Measurements from ENCODE around the gene PPFIBP1. TPM values are rescaled to one million over a fixed set of nuclear protein-coding genes. Genes with fewer than 3 reads are reported as not detected.

The PPFIBP1 gene
- total and polyA plus RNA-seq, 9 of the 15 experiments (the other 6 are each of a cell fraction or from before 2014, with no cell fraction given) = 0.46 to 3.5 (median 1.8) TPM

DNA sequence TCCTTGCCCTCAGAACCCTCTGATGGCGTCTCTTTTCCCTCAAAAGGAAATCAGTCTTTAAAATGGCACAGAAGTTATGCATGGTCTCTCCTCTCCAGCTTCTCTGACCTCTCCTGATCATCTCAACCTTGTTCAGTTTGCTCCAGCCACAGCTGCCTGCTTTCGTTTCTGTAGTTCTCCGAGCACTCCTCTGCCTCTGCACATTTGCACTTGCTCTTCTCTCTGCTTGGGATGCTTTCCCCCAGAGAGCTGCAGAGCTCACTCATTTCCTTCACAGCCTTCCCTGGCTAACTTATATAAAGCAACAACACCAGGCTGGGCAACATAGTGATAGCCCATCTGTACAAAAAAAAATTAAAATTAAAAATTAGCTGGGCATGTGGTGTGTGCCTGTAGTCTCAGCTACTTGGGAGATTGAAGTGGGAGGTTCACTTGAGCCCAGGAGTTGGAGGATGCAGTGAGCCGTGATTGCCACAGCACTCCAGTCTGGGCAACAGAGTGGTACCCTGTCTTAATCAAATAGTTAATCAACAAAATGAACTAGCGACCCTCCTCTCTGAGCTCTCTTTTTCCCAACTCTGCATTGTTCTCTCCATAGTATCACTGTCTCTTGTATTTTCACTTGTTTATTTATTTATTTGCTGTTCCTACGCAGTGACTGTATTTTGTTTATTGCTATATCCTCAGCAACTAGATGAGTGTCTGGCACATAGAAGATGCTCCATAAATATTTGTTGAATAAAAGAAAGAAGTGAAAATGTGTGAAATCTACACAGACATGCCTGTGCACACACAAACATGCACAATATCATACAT is 37.7 kb downstream of the PPFIBP1 start (continued):
- TF ChIP-seq ZC3H11A (IDR thresholded peaks at IDR 0.05; ENCODE audit: low read depth, low read length) = no peak
- TF ChIP-seq ZFPM2 (CRISPR knock-in tag; IDR thresholded peaks at IDR 0.05) = no peak
- TF ChIP-seq COPS2 (conservative IDR thresholded peaks at IDR 0.05) = no peak
- TF ChIP-seq ZNF583 (CRISPR knock-in tag; IDR thresholded peaks at IDR 0.05) = no peak
- TF ChIP-seq TSC22D4 (tag; IDR thresholded peaks at IDR 0.05) = no peak
- TF ChIP-seq ZNF239 (CRISPR knock-in tag; IDR thresholded peaks at IDR 0.05) = no peak
- TF ChIP-seq RBFOX2 (IDR thresholded peaks at IDR 0.05; ENCODE audit: low read depth, low read length) = no peak
- no peak for TF ChIP-seq MCM2 (IDR thresholded peaks at IDR 0.05; ENCODE audit: low read depth)

DNA sequence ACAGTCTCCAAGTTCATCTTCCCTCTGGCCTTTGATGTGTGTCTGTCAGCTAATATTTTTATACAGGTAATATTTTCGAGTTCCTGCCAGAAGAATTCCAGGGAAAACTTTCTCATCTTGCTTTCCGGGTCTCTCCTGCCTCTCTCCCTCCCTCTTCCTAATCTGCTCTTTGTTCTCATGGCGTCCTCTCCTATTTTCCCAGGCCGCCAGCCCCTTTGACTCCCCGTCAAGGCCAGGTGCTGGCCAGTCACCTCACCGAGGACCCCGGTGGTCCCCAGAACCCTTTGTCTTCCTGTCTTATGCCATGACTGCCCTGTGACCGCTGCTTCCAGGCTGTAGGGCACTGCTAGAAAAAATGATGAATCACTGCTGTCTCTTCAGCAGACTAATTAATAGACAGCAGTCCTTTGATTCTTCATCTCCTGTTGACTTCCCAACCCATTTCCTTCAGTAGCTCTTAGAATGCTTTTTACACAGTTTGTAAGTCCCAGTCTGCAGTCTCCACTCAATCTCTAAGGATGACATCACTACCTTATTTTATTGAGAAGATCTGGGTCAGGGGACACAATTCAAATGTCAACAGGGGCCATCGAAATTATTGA is 40.7 kb downstream of the PPFIBP1 start:
- no peak for TF ChIP-seq LCOR (CRISPR knock-in tag; IDR thresholded peaks at IDR 0.05)
- Histone ChIP-seq H3K9me1 (ENCODE audit: control insufficient read depth, insufficient read depth, low read length) (no peaks in the 10 kb centered on the region), H3K4me3 (no peak overlapping the region), H3K4me1 (replicated peaks in 1 of 2; ENCODE audit: control insufficient read depth in 2 of 2, insufficient read depth in 2 of 2, low read length in 2 of 2) (no peaks in the 10 kb centered on the region), H3K27ac (ENCODE audit: extremely low read depth, low read depth, low read length) (no peak overlapping the region), H3K9me3 (replicated peaks; ENCODE audit: control insufficient read depth, insufficient read depth, low read depth, low read length) (no peaks in the 10 kb centered on the region), H2AFZ (ENCODE audit: low read depth, low read length) (no peak overlapping the region), H3K79me2 (ENCODE audit: control insufficient read depth, insufficient read depth, low read length) (no peaks in the 10 kb centered on the region), H3K4me2 (ENCODE audit: insufficient read depth, low read length) (no peak overlapping the region), H3K36me3 (ENCODE audit: control insufficient read depth, insufficient read depth, low read length) (no peaks in the 10 kb centered on the region), H3K27me3 (ENCODE audit: control insufficient read depth in 2 of 2, insufficient read depth in 2 of 2, low read length in 2 of 2) (no peaks in the 10 kb centered on the region; a peak in 2 of 5 replicates), H3K9ac (ENCODE audit: insufficient read depth in 1 of 2, low read depth in 2 of 2, low read length in 2 of 2) (no peak overlapping the region), H4K20me1 (replicated peaks; ENCODE audit: control insufficient read depth, insufficient read depth, low read length) (no peaks in the 10 kb centered on the region)
- FAIRE-seq (no peak), DNase-seq (ENCODE audit: extremely low read depth in 1 of 4, low spot score in 3 of 4) (no peak), ATAC-seq (no peak)
- under 1% methylated on average over 9 of the region's 9 CpGs for WGBS (ENCODE audit: insufficient coverage, low coverage, missing lambda C conversion rate)
- POLR2A ChIA-PET = interaction anchor here (0.6 to 1.8 kb wide), 2 partner anchors 15 to 1805 kb away, joined by 3 to 6 read pairs; no protein-coding TSS in a partner anchor
- CTCF ChIA-PET (ENCODE audit: low intra/inter-chr PET ratio) = no interaction called here
- in situ Hi-C loops (cut with MboI) = no loop called here
- no TSS peak for BruUV-seq (replicated peaks)
- intact Hi-C loops (cut with micrococcal nuclease) = loop anchor here (10.0 kb wide), 1 partner anchor 130 kb away; no protein-coding TSS in a partner anchor

All from K562 (cell line).